GM10266 (cell line): ENCODE measurements around the gene NIPBL.
A peak's percentile ranks its signal among the peaks of the same experiment; 100 is the strongest.
"Not testable (repeated sequence)": the region's sequence is repeated elsewhere in the genome, so short reads cannot be mapped to it uniquely, and the experiment has no call there.

Experiments used
- DNase-seq: peaks from one replicate; pipeline ENCODE4 v3.0.0; 2012; ENCODE audit errors: extremely low spot score
- TF ChIP-seq, protein P1 (sequence below): IDR thresholded peaks from 2 replicates; pipeline ENCODE4 v1.5.1; 2012; ENCODE audit warnings: mild to moderate bottlenecking, low read depth; ENCODE audit not compliant: control insufficient read depth, insufficient read depth; ENCODE audit errors: missing control alignments

Gene NIPBL

DNA sequence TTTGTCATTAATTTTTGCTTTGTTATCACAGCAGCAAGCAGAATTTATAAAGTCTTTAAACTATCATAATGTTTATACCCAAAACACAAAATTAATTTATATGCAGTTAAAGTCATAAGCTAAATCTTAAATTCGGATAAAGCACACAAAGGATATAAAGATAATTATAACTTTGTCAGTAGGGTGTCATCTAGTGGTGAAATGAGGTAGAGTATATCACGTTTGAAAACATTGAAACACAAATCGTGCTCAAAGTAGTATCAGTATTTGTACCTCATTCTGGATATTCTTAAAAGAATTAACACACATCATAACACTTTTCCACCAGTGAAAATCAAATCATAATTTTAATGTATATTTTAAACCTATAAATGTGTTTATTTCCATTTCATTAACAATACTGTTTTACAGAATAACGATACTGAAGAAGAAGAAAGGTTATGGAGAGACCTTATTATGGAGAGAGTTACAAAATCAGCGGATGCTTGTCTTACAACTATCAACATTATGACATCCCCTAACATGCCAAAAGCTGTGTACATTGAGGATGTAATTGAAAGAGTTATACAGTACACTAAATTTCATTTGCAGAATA, 129.5 kb downstream of the NIPBL start:
- DNase-seq, result peak; percentile 24
- TF ChIP-seq, protein P1, sequence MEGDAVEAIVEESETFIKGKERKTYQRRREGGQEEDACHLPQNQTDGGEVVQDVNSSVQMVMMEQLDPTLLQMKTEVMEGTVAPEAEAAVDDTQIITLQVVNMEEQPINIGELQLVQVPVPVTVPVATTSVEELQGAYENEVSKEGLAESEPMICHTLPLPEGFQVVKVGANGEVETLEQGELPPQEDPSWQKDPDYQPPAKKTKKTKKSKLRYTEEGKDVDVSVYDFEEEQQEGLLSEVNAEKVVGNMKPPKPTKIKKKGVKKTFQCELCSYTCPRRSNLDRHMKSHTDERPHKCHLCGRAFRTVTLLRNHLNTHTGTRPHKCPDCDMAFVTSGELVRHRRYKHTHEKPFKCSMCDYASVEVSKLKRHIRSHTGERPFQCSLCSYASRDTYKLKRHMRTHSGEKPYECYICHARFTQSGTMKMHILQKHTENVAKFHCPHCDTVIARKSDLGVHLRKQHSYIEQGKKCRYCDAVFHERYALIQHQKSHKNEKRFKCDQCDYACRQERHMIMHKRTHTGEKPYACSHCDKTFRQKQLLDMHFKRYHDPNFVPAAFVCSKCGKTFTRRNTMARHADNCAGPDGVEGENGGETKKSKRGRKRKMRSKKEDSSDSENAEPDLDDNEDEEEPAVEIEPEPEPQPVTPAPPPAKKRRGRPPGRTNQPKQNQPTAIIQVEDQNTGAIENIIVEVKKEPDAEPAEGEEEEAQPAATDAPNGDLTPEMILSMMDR, result peak; percentile 52

DNA sequence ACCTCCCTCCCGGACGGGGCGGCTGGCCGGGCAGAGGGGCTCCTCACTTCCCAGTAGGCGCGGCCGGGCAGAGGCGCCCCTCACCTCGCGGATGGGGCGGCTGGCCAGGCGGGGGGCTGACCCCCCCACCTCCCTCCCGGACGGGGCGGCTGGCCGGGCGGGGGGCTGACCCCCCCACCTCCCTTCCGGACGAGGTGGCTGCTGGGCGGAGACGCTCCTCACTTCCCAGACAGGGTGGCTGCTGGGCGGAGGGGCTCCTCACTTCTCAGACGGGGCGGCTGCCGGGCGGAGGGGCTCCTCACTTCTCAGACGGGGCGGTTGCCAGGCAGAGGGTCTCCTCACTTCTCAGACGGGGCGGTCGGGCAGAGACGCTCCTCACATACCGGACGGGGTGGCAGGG, 136.6 kb downstream of the NIPBL start:
- DNase-seq, result not testable (repeated sequence)

DNA sequence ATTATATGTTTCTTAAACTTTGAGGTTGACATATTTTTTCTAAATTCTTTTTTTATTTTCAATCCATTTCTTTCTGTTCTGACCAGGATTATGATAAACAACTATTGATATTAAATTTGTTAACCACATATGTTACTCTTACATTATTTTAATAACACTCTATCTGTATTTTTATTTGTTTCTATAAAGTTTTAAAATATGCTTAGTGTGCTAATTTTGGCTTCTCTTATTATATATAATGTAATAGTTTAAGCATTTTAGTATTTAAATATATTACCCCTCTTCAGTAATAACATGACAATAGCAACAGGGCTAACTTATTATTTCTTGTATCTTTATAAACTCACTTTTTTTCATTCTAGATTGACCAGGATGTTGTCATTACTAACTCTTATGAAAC, 137.8 kb downstream of the NIPBL start:
- TF ChIP-seq, protein P1, result no peak
- no peak for DNase-seq

DNA sequence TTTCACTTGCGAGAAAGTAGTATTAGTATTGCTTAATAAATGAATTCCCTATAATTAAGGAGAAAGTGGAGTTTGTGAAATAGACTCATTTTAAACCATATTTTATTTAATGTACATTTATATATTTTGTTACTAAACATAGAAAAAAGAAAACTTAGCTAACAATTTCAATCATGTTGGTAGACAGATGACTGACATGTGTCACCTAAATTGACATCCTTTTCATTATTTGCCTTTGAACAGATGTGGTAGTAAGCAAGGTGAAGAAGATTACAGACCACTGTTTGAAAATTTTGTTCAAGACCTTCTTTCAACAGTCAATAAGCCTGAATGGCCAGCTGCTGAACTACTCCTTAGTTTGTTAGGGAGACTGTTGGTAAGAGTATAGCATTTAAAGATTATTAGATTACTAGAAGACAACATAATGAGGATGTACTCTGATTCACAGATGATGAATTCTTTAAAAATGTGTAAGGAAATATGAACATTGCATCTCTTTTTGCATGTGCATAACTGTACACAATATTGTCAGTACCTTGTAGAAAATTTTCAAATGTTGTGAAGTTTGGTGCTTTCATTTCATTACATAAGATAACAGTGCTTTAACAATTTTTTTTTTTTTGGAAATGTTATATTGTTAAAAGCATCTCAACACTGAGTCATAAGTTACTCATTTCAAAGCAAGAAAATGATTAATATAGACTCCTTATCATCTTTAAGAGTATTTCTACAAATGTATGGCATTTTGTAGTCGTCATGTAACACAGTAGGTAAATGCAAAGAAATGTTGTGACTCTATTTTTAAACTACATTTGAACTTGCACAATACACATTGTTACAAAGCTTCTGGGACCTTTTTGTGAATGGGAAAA, 139.5 kb downstream of the NIPBL start:
- TF ChIP-seq, protein P1, result no peak
- no peak for DNase-seq

DNA sequence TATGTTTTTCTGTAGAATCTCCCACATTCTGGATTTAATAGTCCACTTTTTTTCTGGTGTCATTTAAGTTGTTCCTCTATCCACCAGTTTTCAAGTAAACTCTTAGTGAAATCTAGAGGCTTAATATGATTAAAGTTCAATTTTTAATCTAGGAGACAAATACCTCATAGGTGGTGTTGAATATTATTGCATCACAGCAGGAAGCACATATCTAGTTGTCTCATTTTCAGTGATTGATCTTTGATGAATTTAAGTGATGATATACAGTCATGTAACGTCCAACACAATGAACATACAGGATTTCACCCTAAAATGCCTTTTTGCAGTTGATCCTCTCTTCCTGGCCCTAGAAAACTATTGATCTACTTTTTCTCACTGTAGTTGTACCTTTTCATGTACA, 152.3 kb downstream of the NIPBL start:
- TF ChIP-seq, protein P1, result no peak
- no peak for DNase-seq

DNA sequence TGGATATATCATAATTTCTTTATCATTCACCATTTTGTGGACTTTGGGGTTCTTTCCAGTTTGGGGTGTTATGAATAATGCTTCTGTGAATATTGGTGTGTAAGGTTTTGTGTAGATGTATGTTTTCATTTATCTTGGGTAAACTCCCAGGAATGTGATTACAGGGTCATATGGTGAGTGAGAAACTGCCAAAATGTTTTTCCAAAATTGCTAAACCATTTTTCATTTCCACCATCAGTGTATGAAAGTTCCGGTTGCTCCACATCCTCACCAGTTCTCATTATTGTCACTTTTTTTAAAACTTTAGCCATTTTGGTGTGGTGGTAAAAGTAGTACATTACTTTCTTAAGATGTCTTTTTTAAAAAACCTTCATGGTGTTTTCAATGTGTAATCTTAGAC, 152.9 kb downstream of the NIPBL start:
- TF ChIP-seq, protein P1, result no peak
- no peak for DNase-seq

DNA sequence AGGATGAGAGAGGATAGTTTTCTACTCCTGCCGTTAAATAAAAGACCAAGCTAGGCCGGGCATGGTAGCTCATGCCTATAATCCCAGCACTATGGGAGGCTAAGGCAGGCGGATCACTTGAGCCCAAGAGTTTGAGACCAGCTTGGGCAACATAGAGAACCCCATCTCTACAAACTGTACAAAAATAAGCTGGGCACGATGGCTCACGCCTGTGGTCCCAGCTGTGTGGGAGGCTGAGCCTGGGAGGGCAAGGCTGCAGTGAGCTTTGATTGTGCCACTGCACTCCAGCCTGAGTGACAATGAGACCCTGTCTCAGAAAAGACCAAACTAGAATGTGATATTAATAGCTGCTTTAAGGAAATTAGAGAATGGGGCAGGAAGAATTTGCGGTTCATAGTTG, 158.4 kb downstream of the NIPBL start:
- no peak for DNase-seq
- TF ChIP-seq, protein P1, result no peak
